ENCODE data around the gene OAT.

OAT gene

DNA sequence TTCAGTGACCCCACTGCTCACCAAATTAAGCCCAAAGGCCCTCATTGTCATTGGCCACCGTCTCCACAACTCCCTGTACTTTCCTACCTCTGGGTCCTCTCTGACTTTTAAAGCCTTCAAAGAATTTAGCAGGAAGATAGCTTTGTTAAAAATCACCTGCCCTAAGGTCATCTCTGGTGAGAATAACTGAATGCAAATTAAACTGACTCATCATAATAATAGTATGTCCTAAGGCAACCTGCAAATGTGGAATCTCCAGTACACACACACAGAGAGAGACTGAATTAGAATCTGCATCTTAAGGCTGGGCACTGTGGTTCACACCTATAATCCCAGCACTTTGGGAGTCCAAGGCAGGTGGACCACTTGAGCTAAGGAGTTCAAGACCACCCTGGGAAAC is 24.1 kb downstream of the OAT start:
- DNase-seq: no peak

DNA sequence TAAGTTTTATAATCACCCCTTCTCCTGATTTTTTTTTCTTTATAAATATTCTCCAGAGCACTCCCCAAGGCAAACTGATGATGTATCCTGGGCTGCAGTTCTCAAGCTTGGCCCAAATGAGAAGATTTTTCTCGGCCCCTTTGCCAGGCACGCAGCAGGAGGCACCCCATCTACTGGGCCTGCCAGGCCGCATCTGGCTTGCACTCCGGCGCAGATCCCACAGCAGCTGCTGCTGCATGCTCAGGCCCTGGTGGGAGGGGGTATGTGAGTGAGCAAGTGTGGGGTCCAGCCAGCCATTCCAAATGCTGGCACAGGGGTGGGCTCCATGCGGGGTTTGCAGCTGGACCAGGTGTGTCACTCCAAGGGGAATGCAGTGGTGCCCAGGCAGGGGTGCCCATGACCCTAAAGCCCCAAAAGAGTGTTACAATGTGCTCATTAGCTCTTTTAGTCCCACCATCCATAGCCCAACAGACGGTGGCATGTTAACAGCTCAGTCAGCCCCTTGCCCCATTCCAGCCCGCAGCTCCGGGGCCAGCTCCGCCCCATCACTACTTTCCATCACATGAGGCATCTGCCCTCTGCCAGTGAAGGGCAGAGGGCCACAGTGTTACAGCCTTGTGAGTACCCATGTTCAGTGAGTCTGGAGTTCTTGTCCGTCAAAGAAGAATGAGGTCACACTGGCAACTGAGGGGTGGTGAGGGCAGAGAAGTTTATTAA is 25.9 kb downstream of the OAT start:
- no peak for DNase-seq

DNA sequence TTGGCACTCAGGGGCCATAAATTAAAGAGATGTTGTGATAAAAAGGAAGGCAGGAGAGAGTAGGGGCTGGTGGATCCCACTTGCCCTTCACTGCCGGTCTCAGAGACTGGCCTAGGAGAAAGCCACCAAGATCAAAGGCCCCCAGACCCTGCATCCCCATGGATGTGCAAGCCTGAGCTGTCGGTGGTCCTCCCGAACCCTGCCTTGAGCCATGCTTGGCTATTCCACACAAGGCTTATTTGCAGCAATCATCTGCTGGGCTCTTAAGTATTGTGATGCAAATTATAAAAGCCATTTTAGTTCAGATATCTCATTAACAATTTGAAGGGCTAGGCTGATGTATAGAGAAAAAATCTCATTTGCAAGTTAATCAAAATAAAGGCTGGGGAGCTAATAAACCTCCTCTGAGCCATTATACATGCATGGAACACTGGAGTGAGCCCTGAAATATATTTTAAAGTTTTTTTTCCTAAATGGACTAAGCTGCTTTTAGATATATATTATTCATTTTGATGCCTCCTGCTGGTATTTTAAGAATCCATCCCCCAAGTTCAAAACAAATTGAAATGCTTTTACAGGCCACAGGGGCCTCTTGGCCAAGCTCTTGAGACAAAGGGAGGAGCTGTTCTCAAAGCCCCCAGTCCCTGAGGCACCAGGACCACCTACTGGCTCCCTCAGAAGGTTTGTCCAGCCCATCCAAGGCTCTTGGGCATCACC is 28.1 kb downstream of the OAT start:
- DNase-seq: no peak

DNA sequence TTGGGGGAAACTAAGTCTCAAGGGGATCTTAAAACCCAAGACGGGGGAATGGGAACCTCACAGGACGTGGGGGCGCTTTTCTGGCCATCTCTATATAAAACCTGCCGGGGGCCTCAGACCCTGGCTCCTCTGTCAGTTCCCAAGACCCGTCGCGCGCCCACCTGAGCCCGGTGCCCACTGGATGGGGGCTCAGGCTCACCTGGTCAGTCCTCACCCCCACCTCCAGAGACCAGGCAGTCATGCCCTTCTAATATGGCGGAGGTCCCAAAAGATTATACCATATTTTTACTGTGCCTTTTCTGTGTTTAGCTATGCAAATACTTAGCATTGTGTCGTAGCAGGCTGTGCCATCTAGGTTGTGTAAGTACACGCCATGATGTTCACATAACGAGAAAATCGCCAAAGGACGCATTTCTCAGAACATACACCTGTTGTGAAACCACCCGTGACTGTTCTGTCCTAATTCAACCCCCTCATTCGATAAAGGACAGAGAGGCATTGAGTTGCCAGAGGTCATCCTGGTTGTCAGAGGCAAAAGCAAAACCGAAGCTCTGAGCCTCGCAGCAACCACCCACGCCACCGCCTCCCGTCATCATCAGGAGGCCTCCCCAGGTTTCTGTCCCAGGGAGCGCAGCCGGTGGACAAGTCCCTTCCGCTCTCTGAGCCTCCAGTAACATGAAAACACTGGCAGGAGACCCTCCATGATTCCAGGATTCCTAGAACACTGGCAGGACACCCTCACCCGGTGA is 28.9 kb downstream of the OAT start:
- peak; percentile 6 for DNase-seq

DNA sequence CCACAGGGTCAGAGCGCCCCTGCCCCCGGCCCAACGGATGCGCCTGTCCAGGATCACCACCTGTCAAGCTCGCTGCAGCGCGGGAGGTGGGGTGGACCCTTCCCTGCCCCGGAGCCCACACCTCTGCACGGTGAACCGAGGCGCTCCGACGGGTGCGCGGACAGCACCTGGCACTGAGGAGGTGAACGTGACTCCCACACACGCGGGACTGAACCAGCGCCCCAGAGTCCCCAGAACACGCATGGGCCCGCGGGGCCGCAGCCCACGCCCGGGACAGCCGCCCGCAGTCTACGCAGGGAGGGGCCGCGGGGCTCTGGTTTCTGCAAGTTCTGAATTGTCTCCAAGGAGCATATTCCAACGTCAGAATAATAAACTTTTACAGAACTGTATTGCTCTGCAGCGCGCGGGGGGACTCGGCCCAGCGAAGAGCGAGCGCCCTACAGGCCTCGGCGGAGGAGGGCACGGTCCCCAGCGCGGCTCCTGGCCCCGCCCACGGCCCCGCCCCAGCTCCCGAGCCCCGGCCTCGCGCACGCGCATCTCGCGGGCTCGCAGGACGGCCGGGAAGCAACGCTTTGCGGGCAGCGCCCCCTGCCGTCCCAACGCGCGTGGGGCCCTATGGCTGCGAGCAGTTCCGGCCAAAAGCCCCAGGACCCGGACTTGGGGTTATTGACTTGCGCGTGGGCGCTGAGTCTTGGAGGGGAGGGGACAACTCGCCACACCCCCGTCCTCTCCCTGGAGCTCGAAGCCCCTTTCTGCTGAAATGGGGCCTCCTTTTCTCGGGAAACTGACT is 29.7 kb downstream of the OAT start:
- peak; percentile 66 for DNase-seq

DNA sequence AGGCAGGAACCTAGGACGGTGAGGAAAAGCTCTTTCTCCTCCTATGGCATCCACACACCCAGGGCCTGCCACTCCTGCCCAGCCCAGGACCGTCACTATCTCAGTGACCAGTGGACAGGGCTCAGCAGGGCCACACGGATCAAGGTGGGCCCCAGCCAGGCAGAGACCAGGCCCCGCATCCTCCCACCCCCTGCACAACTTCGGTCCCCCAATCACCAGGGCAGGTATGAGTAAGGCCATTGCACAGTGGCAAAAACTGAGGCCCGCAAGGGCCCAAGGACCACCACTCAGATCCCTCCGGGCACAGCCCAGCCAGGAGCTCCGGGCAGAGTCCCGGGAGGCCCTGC is 30.3 kb downstream of the OAT start:
- DNase-seq: no peak

DNA sequence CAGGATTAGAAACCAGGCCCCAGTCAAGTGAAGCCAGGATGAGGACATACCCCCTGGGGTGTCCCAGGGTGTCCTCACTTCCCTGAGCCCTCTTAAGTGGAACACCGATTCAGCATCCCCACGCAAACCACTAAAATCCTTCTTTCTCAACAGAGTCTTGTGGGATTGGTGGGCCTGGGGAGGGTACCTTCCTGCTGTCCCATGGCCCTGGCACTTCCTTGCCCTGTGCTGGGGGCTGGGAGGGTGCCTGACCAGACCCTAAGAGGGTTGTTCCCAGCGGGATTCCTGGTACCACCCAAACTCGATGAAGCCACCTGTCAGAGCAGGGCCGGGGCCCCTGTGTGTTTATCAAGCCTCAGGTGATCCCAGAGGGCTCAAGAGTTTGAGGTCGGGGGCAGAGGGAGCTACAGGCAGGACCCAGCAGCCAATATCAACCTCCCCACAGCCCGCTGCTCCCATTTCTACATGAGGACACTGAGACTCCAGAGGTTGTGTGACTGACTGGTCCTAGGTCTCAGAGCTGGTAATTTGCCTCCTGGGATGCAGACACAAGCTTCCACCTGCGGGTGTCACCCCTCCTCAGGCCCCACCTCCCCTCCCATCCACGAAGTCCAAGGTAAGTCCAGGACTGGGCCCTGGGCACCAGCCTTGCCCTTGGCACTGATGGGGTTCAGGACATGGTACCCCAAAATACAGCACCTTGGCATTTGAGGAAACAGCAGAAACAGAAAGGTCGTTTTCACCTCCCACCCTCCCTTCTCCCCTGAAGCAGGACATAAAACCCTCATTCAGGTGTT is 31.4 kb downstream of the OAT start:
- no peak for DNase-seq

DNA sequence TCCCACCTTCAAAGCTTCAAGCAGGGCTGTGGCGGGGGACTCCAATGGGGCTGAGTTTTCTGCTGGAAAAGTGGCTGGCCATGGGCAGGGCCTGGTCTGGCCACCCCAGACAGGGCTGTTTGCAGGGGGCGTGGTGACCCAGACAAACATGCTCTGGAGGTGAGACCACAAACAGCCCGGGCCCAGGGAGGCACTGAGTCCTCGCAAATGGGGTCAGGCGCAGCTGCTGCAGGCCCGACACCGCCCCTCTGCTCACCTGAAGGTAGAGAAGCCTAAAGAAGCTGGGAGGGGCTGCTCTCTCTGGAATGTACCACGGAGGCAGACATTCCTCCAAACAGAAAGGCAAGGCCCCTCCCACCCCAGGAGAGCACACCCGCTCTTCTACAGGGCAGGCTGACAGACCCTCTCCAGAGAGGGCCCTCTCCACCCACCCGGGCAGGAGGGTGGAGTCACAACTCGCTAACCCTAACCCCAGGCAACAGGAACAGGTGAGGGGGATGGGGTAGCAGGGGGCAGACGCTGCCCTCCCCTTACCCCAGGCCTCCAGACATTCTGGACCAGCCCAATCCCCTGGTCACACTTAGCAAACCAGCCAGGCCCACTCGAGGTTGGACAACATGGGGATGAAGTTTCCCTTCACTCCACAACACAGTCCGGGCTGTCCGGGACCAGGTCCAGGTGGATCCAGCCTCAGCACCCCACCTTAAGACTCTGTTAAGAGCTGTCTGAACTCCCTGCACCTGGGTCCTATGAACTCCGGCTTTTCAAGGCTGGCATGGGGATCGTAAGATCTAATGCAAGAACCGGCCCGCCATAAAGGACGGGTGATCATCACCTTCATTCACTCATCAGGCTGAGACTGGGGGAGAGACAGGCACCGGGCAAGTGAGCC is 32.3 kb downstream of the OAT start:
- DNase-seq: no peak

DNA sequence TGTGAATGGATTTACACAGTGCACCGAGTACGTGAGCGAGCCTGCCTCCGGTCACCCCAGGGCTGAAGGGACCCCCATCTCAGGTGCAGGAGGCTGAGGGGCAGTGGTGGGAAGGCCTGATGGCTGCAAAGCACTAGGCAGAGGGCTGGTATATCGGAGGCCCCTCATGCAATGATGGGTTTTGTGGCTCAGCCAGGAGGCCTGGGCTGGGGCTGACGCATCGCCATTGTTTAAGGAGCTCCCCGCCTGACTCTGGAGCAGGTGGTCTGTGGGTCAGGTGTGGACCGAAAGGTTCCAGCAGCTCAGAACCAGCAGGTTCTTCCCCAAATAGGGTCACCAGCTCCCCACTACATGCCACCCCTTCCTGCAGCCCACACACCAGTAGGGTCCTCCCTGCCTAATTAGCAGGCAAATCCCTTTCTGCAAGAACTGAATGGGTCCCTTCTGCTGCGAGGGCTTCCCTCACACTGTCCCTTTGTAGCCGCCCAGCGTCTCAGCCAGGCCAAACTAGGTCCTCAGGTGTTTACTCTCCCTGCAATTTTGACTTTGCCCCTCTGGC is 33.0 kb downstream of the OAT start:
- no peak for DNase-seq

DNA sequence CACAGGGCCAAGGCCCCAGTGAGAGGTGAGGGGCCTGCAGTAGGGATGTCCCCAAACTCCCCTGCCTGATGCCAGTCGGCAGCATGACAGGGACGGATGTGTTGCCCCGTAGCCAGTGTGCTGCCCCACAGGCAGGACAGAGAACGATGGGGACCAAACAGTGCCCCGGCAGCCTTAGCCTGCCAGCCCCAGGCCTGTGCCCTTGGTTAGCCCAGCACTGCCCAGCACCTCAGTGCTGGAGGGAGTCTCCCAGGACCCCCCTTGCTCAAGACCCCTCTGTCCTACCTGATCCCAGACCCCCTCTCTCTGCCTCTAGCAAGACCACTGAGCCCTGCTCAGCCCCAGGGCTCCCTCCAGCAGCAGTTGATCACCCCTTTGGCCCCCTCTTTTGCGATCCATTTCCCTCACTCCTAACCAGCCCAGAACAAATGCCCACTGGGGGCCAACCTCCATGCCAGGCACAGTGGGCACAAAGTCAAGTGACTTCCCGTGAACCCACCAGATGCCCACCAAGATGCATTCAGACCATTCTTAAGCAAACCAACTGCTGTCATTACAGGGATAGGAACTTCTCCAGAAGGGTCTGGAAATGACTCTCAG is 34.0 kb downstream of the OAT start:
- DNase-seq: no peak

DNA sequence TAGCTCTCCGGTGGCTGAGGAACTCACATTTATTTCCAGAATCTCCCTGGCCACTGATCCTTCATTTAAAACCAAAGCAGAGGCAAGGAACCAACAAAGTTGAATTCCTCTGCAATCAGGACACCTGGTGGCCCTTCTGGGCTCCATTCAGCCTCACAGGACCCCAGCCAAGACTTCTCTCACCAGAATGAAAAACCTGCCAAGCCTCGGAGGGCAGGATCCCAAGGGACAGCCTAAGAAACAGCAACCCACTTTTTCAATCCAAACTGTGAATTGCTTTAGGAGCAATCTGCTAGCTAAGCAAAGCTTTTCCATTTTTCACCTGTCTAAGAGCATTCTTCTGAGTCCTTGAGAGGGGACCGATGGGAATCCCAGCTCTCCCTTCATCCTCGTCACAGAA is 34.6 kb downstream of the OAT start:
- no peak for DNase-seq

DNA sequence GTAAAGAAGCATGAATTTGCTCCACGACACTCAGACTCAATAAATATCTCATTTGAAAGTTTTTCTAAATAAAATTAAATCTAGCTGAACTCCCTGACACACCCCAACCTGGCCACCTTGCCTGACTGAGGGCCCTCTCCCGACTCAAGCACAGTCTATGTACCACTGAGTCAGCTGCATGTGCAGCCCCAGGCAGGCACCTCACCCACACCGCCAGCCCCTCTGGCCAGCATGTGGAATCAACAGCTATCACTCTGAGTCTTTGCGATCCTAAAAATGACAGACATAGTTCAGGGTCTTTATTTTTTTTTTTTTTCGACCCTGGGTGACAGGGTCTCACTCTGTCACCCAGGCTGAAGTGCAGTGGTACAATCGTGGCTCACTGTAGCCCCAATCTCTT is 35.2 kb downstream of the OAT start:
- no peak for DNase-seq

DNA sequence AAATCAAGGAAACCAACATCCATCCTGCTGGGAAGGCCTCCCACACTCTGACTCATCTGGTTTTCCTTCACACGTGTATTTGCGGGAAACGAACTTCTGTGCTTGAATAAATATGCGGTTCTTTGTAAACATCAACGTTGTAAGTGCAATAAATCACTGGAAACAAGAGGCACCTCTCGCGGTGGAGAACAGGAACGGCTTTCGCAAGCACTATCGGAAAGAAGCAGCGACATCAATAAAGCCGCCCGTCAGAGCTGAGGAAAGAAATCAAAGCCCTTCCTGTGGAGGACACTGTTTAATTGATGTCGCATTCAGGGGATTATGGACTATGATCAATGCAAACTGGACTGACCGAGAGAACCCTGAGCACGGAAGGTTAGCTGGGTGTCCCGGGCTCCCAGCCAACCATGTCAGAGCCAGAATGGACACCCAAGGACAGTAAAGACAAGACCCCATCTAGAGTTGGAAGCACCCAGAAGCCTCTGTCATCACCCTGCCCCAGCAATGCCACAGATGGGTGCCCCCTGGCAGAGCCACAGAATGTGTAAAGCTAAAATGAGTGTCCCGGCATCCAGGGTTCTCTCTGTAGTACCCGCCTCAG is 37.6 kb downstream of the OAT start:
- DNase-seq: peak; percentile 84

DNA sequence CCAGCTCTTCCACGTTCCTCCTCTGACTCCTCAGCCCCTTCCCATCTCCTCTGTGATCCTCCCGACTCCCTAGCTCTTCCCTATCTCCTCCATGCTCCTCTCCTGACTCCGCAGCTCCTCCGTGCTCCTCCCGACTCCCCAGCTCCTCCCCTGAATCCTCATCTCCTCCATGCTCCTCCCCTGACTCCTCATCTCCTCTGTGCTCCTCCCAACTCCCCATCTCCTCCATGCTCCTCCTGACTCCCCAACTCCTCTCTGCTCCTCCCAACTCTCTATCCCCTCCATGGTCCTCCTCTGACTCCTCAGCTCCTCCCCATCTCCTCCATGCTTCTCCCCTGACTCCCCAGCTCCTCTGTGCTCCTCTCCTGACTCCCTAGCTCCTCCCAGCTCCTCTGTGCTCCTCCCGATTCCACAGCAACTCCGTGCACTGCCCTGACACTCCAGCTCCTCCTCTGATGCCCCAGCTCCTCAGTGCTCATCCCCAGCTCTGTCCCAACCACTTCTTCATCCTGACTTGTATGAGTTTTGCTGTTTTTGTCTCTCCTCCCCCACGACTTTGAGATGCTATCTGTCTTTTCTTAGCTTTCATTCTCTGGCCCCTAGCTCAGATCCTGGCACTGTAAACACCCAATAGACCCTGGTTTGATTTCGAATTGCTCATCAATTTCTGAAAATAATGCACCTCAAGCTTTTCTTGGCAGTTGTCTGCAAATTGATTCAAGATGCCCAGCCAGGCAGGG is 38.3 kb downstream of the OAT start:
- DNase-seq: no peak

DNA sequence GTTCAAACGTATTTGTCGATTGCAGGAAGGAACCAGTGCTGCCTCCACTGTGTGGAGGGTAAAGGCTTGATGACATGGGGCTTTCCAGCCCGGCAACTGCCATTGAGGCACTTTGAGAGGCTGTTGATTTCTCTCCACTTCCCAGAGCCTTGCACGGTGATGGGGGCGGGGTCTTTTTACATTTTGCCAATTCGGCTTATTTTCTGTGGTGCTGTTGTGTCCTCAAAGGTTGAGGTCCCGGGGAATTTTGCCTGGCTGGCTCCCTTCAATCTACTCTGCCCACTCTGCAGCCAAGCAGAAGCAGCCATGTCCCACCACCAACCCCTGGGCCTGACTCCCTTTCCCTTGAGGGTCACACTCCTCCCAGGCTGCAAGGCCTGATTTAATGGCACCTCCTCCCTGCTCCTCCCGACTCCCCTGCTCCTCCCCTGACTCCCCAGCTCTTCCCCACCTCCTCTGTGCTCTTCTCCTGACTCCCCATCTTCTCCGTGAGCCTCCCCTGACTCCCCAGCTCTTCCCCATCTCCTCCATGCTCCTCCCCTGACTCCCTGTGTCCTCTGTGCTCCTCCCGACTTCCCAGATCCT is 39.0 kb downstream of the OAT start:
- no peak for DNase-seq

DNA sequence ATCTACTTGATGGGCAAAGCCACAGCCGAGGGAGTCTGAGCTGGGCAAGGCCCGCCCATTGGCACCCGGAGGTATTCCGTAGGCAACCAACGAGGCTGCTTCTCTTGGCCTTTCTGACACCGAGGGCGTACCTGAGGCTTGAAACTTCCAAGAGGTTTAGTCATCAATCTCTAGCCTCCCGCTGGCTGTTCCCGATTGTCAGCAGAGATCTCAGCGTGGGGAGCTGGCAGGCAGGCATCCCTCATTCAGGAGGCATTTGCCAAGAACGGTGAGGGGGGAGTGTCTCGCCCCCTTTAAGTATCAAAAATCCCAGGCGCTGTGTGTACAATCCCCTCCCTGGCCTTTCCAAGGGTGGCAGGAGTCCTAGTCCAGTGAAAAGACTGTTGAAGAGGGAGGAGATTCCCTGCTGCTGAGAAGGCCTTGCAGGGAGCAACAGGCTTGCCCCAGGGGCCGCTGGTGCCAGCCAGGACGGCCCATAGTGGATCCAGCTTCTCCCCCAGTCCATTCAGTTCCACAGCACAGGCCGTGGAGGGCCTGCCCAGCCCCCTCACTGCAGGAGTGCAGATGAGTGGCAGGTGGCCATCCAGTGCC is 39.7 kb downstream of the OAT start:
- DNase-seq: peak; percentile 34

DNA sequence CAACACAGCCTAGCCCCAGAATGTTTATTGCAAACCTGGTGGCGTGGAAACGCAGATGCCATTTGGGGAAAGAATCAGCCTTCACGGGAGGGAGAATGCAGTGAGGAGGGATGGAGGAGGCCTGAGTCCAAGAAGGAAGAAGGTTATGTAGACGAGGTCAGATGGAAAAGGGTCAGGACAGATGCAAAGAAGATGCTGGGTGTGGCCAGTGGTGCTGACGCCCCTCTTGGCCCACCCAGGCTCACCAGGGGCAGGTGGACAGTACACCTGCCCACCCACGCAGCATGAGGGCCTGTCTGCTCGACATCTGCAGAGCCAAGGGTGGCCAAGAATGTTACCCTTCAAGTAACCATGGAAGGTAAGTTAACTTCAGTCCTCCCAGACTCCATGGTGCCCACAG is 40.5 kb downstream of the OAT start:
- no peak for DNase-seq

DNA sequence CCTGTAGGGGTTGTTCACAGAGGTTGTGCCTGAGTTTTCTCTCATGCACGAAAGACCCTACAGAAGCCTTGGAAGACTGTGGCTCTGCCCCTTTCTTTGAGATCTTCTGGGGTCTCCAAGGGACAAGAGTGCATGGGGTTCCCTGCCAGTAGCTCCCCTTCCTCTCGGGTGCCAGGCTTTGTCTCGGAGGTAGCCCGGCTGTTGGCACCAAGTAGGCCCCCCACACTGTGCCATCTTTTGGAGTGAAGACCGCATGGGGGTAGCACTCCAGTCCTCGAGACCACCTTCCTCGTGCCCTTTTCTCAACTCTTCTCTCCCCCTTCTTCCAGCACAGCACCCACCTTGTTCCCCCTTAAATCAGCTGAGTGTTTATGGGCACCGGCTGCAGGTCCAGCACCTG is 41.6 kb downstream of the OAT start:
- DNase-seq: no peak

DNA sequence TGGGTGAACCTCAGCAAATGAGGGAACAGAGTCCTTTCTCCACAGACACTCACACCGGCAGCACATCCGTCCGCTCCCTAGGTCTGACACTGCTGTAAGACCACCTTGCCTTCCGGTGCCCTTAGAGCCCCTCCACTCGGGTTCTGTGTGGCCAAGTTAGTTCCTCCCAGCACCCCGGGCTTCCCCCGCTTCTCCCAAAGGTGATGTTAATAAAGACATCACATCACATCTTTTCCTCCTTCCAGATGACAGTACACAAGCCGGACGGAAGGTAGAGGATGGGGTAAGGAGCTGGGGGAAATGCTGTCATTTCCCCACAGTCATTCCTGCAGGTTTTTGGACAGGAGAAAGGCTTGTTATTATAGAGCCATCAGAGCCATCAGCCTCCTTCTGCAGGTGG is 42.3 kb downstream of the OAT start:
- DNase-seq: no peak
